ENCODE data around the gene KISS1R. TPM values are rescaled to one million over a fixed set of nuclear protein-coding genes. Genes with fewer than 3 reads are reported as not detected.

The KISS1R gene
- total and polyA plus RNA-seq, 4 donors, result not detected

DNA sequence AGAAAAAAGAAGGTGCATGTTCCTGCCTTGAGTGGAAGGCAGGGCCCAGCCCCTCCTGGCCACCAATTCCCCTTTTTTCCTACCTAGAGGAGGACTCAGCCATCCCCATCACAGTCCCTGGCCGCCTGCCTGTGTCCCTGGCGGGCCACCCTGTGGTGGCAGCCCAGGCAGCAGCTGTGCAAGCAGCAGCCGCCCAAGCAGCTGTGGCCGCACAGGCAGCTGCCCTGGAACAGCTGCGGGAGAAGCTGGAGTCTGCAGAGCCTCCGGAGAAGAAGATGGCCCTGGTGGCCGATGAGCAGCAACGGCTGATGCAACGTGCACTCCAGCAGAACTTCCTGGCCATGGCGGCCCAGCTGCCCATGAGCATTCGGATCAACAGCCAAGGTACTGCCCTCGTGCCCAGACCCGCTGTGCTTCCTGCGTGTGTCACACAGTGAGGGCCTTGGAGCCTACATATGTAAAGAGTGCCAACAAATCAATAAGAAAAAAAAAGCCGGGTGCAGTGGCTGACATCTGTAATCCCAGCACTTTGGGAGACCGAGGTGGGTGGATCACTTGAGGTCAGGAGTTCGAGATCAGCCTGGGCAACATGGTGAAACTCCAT lies 49.5 kb downstream of the KISS1R start:
- no peak overlapping the region for H3K27ac ChIP-seq (ENCODE audit: low read depth in 1 of 2, low read length in 2 of 2)
- no peak for DNase-seq (ENCODE audit: low spot score)
- H3K4me1 ChIP-seq (ENCODE audit: control insufficient read depth in 4 of 4, insufficient read depth in 4 of 4, low read length in 3 of 4), result no peaks in the 10 kb centered on the region
- H3K36me3 ChIP-seq (ENCODE audit: control insufficient read depth in 4 of 4, insufficient read depth in 3 of 4, low read depth in 1 of 4, low read length in 3 of 4), result peaks cover 7 to 30% (median 8%) of the 10 kb centered on the region in 4 donors
- H3K4me3 ChIP-seq (ENCODE audit: low read depth in 1 of 3, low read length in 3 of 3), result no peak overlapping the region
- no peaks in the 10 kb centered on the region for H3K27me3 ChIP-seq (ENCODE audit: control insufficient read depth in 4 of 4, insufficient read depth in 4 of 4, low read length in 3 of 4)
- no peak overlapping the region for H3K9ac ChIP-seq (ENCODE audit: low read depth in 1 of 2, low read length in 2 of 2)
- WGBS, result 92% methylated on average over 17 of the region's 17 CpGs
- H3K9me3 ChIP-seq (ENCODE audit: control insufficient read depth in 4 of 4, low read length in 3 of 4), result peaks cover 2 to 5% (median 4%) of the 10 kb centered on the region in 4 donors
- TF ChIP-seq JUND (IDR thresholded peaks at IDR 0.05), result no peak
- no peak for TF ChIP-seq HNF4G (IDR thresholded peaks at IDR 0.05)
- TF ChIP-seq EGR1 (IDR thresholded peaks at IDR 0.05; ENCODE audit: low read depth in 2 of 2), result no peak
- no peak for TF ChIP-seq SP1 (IDR thresholded peaks at IDR 0.05)
- no peak for TF ChIP-seq RAD21 (IDR thresholded peaks at IDR 0.05)
- no peak for TF ChIP-seq RXRA (IDR thresholded peaks at IDR 0.05)
- no peak for TF ChIP-seq NR2F2 (IDR thresholded peaks at IDR 0.05)
- TF ChIP-seq REST (IDR thresholded peaks at IDR 0.05), result no peak
- no peak for TF ChIP-seq MAX (IDR thresholded peaks at IDR 0.05)
- TF ChIP-seq FOXA1 (IDR thresholded peaks at IDR 0.05), result no peak
- no peak for TF ChIP-seq YY1 (IDR thresholded peaks at IDR 0.05)

Small RNA genes lying within 50 kb of the gene (small RNA-seq; reads per million reads assigned to genes)
- not detected for gene RNU6-9

Other genes starting within 250 kb of the KISS1R start
- 1 to 10 TPM; 5.7 to 8.4 TPM for gene FSTL3, start 240.9 kb upstream of the KISS1R start, total RNA-seq
- 1 to 10 TPM; 2.2 to 6.3 TPM for gene FSTL3, start 240.9 kb upstream of the KISS1R start, polyA plus RNA-seq
- gene PRSS57, start 221.9 kb upstream of the KISS1R start, total RNA-seq, result 10 to 100 TPM in 1 of 2 donors, not detected in 1; 12.1 TPM
- under 1 TPM in 1 of 2 donors, not detected in 1; 0.10 TPM for gene PRSS57, start 221.9 kb upstream of the KISS1R start, polyA plus RNA-seq
- 1 to 10 TPM; 3.8 to 4.8 TPM for gene PALM, start 208.4 kb upstream of the KISS1R start, total RNA-seq
- 1 to 10 TPM in 1 of 2 donors, under 1 TPM in 1; 0.92 to 5.1 TPM for gene PALM, start 208.4 kb upstream of the KISS1R start, polyA plus RNA-seq
- under 1 TPM in 1 of 2 donors, not detected in 1; 0.08 TPM for gene MISP, start 166.2 kb upstream of the KISS1R start, total RNA-seq
- under 1 TPM in 1 of 2 donors, not detected in 1; 0.05 TPM for gene MISP, start 166.2 kb upstream of the KISS1R start, polyA plus RNA-seq
- 100 to 1,000 TPM in 1 of 2 donors, 10 to 100 TPM in 1; 98.1 to 147 TPM for gene PTBP1, start 119.9 kb upstream of the KISS1R start, total RNA-seq
- 10 to 100 TPM; 72.9 to 76.5 TPM for gene PTBP1, start 119.9 kb upstream of the KISS1R start, polyA plus RNA-seq
- 1 to 10 TPM in 1 of 2 donors, not detected in 1; 3.1 TPM for gene PLPPR3, start 95.4 kb upstream of the KISS1R start, total RNA-seq
- gene PLPPR3, start 95.4 kb upstream of the KISS1R start, polyA plus RNA-seq, result not detected
- gene AZU1, start 89.5 kb upstream of the KISS1R start, total RNA-seq, result 10 to 100 TPM in 1 of 2 donors, under 1 TPM in 1; 0.08 to 20.2 TPM
- 1 to 10 TPM in 1 of 2 donors, under 1 TPM in 1; 0.24 to 1.8 TPM for gene AZU1, start 89.5 kb upstream of the KISS1R start, polyA plus RNA-seq
- 100 to 1,000 TPM in 1 of 2 donors, under 1 TPM in 1; 0.17 to 225 TPM for gene PRTN3, start 76.3 kb upstream of the KISS1R start, total RNA-seq
- gene PRTN3, start 76.3 kb upstream of the KISS1R start, polyA plus RNA-seq, result 1 to 10 TPM in 1 of 2 donors, under 1 TPM in 1; 0.67 to 2.7 TPM
- gene ELANE, start 65.0 kb upstream of the KISS1R start, total RNA-seq, result 10 to 100 TPM in 1 of 2 donors, under 1 TPM in 1; 0.17 to 37.4 TPM
- gene ELANE, start 65.0 kb upstream of the KISS1R start, polyA plus RNA-seq, result 1 to 10 TPM in 1 of 2 donors, under 1 TPM in 1; 0.88 to 2.7 TPM
- 10 to 100 TPM; 13.2 to 14.1 TPM for gene CFD, start 57.7 kb upstream of the KISS1R start, total RNA-seq
- 10 to 100 TPM in 1 of 2 donors, 1 to 10 TPM in 1; 4.5 to 20.2 TPM for gene CFD, start 57.7 kb upstream of the KISS1R start, polyA plus RNA-seq
- 10 to 100 TPM; 39.7 to 42.3 TPM for gene MED16, start 24.1 kb upstream of the KISS1R start, total RNA-seq
- 10 to 100 TPM; 30.6 to 50.5 TPM for gene MED16, start 24.1 kb upstream of the KISS1R start, polyA plus RNA-seq
- not detected for gene RNU6-9, start 23.8 kb upstream of the KISS1R start, total RNA-seq
- not detected for gene RNU6-9, start 23.8 kb upstream of the KISS1R start, polyA plus RNA-seq
- gene R3HDM4, start 4.1 kb upstream of the KISS1R start, total RNA-seq, result 10 to 100 TPM; 17.4 to 72.4 TPM
- 10 to 100 TPM; 14.1 to 23.0 TPM for gene R3HDM4, start 4.1 kb upstream of the KISS1R start, polyA plus RNA-seq
- gene ARID3A, start 8.7 kb downstream of the KISS1R start, total RNA-seq, result 10 to 100 TPM in 1 of 2 donors, 1 to 10 TPM in 1; 5.2 to 42.4 TPM
- gene ARID3A, start 8.7 kb downstream of the KISS1R start, polyA plus RNA-seq, result 1 to 10 TPM in 1 of 2 donors, under 1 TPM in 1; 0.74 to 1.0 TPM
- 10 to 100 TPM; 24.3 to 41.7 TPM for gene WDR18, start 67.0 kb downstream of the KISS1R start, total RNA-seq
- gene WDR18, start 67.0 kb downstream of the KISS1R start, polyA plus RNA-seq, result 10 to 100 TPM; 33.8 to 45.3 TPM
- under 1 TPM in 1 of 2 donors, not detected in 1; 0.05 TPM for gene GRIN3B, start 83.1 kb downstream of the KISS1R start, total RNA-seq
- gene GRIN3B, start 83.1 kb downstream of the KISS1R start, polyA plus RNA-seq, result not detected
- gene TMEM259, start 103.8 kb downstream of the KISS1R start, total RNA-seq, result 10 to 100 TPM; 34.3 to 80.3 TPM
- 10 to 100 TPM; 29.7 to 99.3 TPM for gene TMEM259, start 103.8 kb downstream of the KISS1R start, polyA plus RNA-seq
- not detected for gene RNU6-2, start 104.2 kb downstream of the KISS1R start, total RNA-seq
- not detected for gene RNU6-2, start 104.2 kb downstream of the KISS1R start, polyA plus RNA-seq
- 10 to 100 TPM; 31.0 to 38.4 TPM for gene CNN2, start 109.3 kb downstream of the KISS1R start, total RNA-seq
- 10 to 100 TPM; 10.1 to 22.6 TPM for gene CNN2, start 109.3 kb downstream of the KISS1R start, polyA plus RNA-seq
- gene ABCA7, start 122.8 kb downstream of the KISS1R start, total RNA-seq, result 10 to 100 TPM in 1 of 2 donors, 1 to 10 TPM in 1; 5.3 to 60.9 TPM
- 1 to 10 TPM; 3.0 to 4.4 TPM for gene ABCA7, start 122.8 kb downstream of the KISS1R start, polyA plus RNA-seq
- 10 to 100 TPM; 13.6 to 27.5 TPM for gene ARHGAP45, start 149.8 kb downstream of the KISS1R start, total RNA-seq
- gene ARHGAP45, start 149.8 kb downstream of the KISS1R start, polyA plus RNA-seq, result 1 to 10 TPM; 3.3 to 5.8 TPM
- 100 to 1,000 TPM in 1 of 2 donors, 10 to 100 TPM in 1; 51.8 to 168 TPM for gene POLR2E, start 178.0 kb downstream of the KISS1R start, total RNA-seq
- 100 to 1,000 TPM; 175 to 211 TPM for gene POLR2E, start 178.0 kb downstream of the KISS1R start, polyA plus RNA-seq
- gene GPX4, start 186.7 kb downstream of the KISS1R start, total RNA-seq, result 100 to 1,000 TPM; 122 to 149 TPM
- 100 to 1,000 TPM; 447 to 558 TPM for gene GPX4, start 186.7 kb downstream of the KISS1R start, polyA plus RNA-seq

All from liver (tissue), 10 donors.